ENCODE results near the gene PIGS. TPM values are rescaled to one million over a fixed set of nuclear protein-coding genes. Genes with fewer than 3 reads are reported as not detected.
"Not testable (repeated sequence)": the region's sequence is repeated elsewhere in the genome, so short reads cannot be mapped to it uniquely, and the experiment has no call there.

PIGS gene
- total and polyA plus RNA-seq, 7 donors, result 16.7 to 44.9 (median 31.6) TPM

GRCh38 chr17:28523186-28523585 lies 48.1 kb downstream of the PIGS start:
- ATAC-seq (no peak), DNase-seq (no peak)
- no peak overlapping the region for H3K4me3 ChIP-seq
- intact Hi-C loops (cut with DNase I), result no loop called here
- H3K27me3 ChIP-seq (ENCODE audit: insufficient read depth in 3 of 3, low read length in 2 of 3), result no peaks in the 10 kb centered on the region
- no peaks in the 10 kb centered on the region for H3K9me3 ChIP-seq
- H3K27ac ChIP-seq, result no peak overlapping the region
- no peaks in the 10 kb centered on the region for H3K36me3 ChIP-seq (ENCODE audit: insufficient read depth in 1 of 2, low read depth in 1 of 2)
- 76 to 86% (median 80%) methylated on average over 6 of the region's 6 CpGs for WGBS, 3 donors
- TF ChIP-seq, protein P1, sequence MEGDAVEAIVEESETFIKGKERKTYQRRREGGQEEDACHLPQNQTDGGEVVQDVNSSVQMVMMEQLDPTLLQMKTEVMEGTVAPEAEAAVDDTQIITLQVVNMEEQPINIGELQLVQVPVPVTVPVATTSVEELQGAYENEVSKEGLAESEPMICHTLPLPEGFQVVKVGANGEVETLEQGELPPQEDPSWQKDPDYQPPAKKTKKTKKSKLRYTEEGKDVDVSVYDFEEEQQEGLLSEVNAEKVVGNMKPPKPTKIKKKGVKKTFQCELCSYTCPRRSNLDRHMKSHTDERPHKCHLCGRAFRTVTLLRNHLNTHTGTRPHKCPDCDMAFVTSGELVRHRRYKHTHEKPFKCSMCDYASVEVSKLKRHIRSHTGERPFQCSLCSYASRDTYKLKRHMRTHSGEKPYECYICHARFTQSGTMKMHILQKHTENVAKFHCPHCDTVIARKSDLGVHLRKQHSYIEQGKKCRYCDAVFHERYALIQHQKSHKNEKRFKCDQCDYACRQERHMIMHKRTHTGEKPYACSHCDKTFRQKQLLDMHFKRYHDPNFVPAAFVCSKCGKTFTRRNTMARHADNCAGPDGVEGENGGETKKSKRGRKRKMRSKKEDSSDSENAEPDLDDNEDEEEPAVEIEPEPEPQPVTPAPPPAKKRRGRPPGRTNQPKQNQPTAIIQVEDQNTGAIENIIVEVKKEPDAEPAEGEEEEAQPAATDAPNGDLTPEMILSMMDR (IDR thresholded peaks at IDR 0.05), result no peak
- no peaks in the 10 kb centered on the region for H3K4me1 ChIP-seq

GRCh38 chr17:28522281-28522680 lies 49.0 kb downstream of the PIGS start:
- H3K27me3 ChIP-seq (ENCODE audit: insufficient read depth in 3 of 3, low read length in 2 of 3); H3K4me1 ChIP-seq; intact Hi-C loops (cut with DNase I); H3K36me3 ChIP-seq (ENCODE audit: insufficient read depth in 1 of 2, low read depth in 1 of 2); H3K4me3 ChIP-seq; DNase-seq; H3K9me3 ChIP-seq; ATAC-seq; H3K27ac ChIP-seq: not testable (repeated sequence)
- 76 to 87% (median 79%) methylated on average over 4 of the region's 4 CpGs for WGBS, 3 donors

GRCh38 chr17:28521311-28522085 lies 49.8 kb downstream of the PIGS start:
- Histone ChIP-seq H3K4me3 (no peak overlapping the region), H3K27me3 (ENCODE audit: insufficient read depth in 3 of 3, low read length in 2 of 3) (no peaks in the 10 kb centered on the region), H3K9me3 (no peaks in the 10 kb centered on the region), H3K27ac (no peak overlapping the region), H3K4me1 (no peaks in the 10 kb centered on the region), H3K36me3 (ENCODE audit: insufficient read depth in 1 of 2, low read depth in 1 of 2) (no peaks in the 10 kb centered on the region)
- intact Hi-C loops (cut with DNase I), result no loop called here
- DNase-seq (no peak), ATAC-seq (peak in 1 of 4 donors; percentile 27)
- TF ChIP-seq, protein P1 (IDR thresholded peaks at IDR 0.05), result no peak
- WGBS, 3 donors, result 32 to 37% (median 36%) methylated on average over 21 of the region's 21 CpGs

DNA sequence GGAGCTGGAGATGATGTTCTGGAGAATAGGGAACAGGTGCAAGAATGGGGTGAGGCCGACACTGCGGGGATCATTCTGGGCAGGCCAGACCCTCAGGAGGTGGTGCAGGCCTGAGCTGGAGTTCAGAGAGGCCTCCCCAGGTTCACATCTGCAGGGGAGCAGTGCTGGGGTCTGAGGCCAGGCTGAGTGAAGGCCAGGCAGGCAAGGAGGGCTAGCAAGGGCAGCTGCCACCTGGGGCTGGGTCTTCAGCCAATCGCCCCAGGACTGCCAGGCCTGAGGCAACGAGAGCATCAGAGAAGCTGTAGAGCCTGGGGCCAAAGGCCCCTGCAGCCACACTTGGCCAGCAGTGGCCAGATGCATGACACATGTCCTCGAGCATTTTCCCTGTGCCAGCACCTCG lies 50.6 kb downstream of the PIGS start:
- Histone ChIP-seq H3K36me3 (ENCODE audit: insufficient read depth in 1 of 2, low read depth in 1 of 2) (no peaks in the 10 kb centered on the region), H3K27me3 (ENCODE audit: insufficient read depth in 3 of 3, low read length in 2 of 3) (peaks cover 0 to 2% (median 0%) of the 10 kb centered on the region in 3 donors), H3K4me3 (no peak overlapping the region), H3K9me3 (no peaks in the 10 kb centered on the region), H3K27ac (no peak overlapping the region), H3K4me1 (no peaks in the 10 kb centered on the region)
- WGBS, 3 donors, result 31 to 57% (median 46%) methylated on average over 6 of the region's 6 CpGs
- no peak for DNase-seq
- TF ChIP-seq, protein P1 (IDR thresholded peaks at IDR 0.05), result no peak
- no peak for ATAC-seq
- intact Hi-C loops (cut with DNase I), result no loop called here

GRCh38 chr17:28519236-28519635 lies 52.1 kb downstream of the PIGS start:
- intact Hi-C loops (cut with DNase I), result no loop called here
- no peaks in the 10 kb centered on the region for H3K9me3 ChIP-seq
- H3K36me3 ChIP-seq (ENCODE audit: insufficient read depth in 1 of 2, low read depth in 1 of 2), result no peaks in the 10 kb centered on the region
- no peak overlapping the region for H3K27ac ChIP-seq
- H3K27me3 ChIP-seq (ENCODE audit: insufficient read depth in 3 of 3, low read length in 2 of 3), result peaks cover 0 to 4% (median 0%) of the 10 kb centered on the region in 3 donors
- 59 to 70% (median 65%) methylated on average over 5 of the region's 5 CpGs for WGBS, 3 donors
- DNase-seq (no peak), ATAC-seq (no peak)
- no peaks in the 10 kb centered on the region for H3K4me1 ChIP-seq
- no peak overlapping the region for H3K4me3 ChIP-seq
- TF ChIP-seq, protein P1 (IDR thresholded peaks at IDR 0.05), result no peak

Measured in psoas muscle (tissue), 8 donors.